Right renal pelvis (tissue), 4 donors: ENCODE data around the gene CAPNS2. TPM values are rescaled to one million over a fixed set of nuclear protein-coding genes. Genes with fewer than 3 reads are reported as not detected.
A peak's percentile ranks its signal among the peaks of the same experiment; 100 is the strongest.

Experiments
- DNase-seq, 4 donors: peaks; one replicate each; pipeline ENCODE4 v3.0.0-alpha.2; 2013; ENCODE audit warnings: low read depth in 4 of 4, low spot score in 3 of 4, missing footprints in 1 of 4
- polyA plus RNA-seq, 4 donors: library from polyadenylated mRNA; unstranded; fragments of 120-200 nt; gene quantifications; one replicate each; pipeline ENCODE4 v1.2.1, GENCODE V29; 2013; ENCODE audit not compliant: insufficient read length in 4 of 4

CAPNS2 gene
- polyA plus RNA-seq: under 1 TPM in 1 of 4 donors, not detected in 3; 0.21 TPM

GRCh38 chr16:55566432-55567175, at the start of gene CAPNS2:
CAPNS2 (plus strand) TSS chr16:55566684; CDS start chr16:55566757, 73 bp downstream.
- no peak for DNase-seq

GRCh38 chr16:55521792-55522191, 44.7 kb upstream of the CAPNS2 start:
- no peak for DNase-seq

- DNase-seq: no peak
Measured at GRCh38 chr16:55526441-55526840, 40.0 kb upstream of the CAPNS2 start.

GRCh38 chr16:55527885-55528284, 38.6 kb upstream of the CAPNS2 start:
- no peak for DNase-seq

- DNase-seq: no peak
Measured at GRCh38 chr16:55529018-55529417, 37.5 kb upstream of the CAPNS2 start.

- no peak for DNase-seq
Measured at GRCh38 chr16:55530316-55530856, 36.1 kb upstream of the CAPNS2 start.

- DNase-seq: no peak
Measured at GRCh38 chr16:55532227-55532626, 34.3 kb upstream of the CAPNS2 start.

GRCh38 chr16:55534756-55535155, 31.7 kb upstream of the CAPNS2 start:
- DNase-seq: no peak

- no peak for DNase-seq
Measured at GRCh38 chr16:55539049-55539448, 27.4 kb upstream of the CAPNS2 start.

- no peak for DNase-seq
Measured at GRCh38 chr16:55539488-55539887, 27.0 kb upstream of the CAPNS2 start.

- DNase-seq: no peak
Measured at GRCh38 chr16:55540221-55540620, 26.3 kb upstream of the CAPNS2 start.

GRCh38 chr16:55542459-55543082, 23.9 kb upstream of the CAPNS2 start:
- DNase-seq: no peak

- DNase-seq: peak in 3 of 4 donors; percentile 8 to 22 (median 22)
Measured at GRCh38 chr16:55543472-55543871, 23.0 kb upstream of the CAPNS2 start.

- DNase-seq: no peak
Measured at GRCh38 chr16:55552621-55553020, 13.9 kb upstream of the CAPNS2 start.

- no peak for DNase-seq
Measured at GRCh38 chr16:55555436-55555835, 11.0 kb upstream of the CAPNS2 start.

GRCh38 chr16:55557186-55557585, 9.3 kb upstream of the CAPNS2 start:
- no peak for DNase-seq

GRCh38 chr16:55559233-55559632, 7.3 kb upstream of the CAPNS2 start:
- DNase-seq: no peak

- DNase-seq: no peak
Measured at GRCh38 chr16:55559933-55560516, 6.5 kb upstream of the CAPNS2 start.

GRCh38 chr16:55561319-55561848, 5.1 kb upstream of the CAPNS2 start:
- DNase-seq: no peak

- DNase-seq: no peak
Measured at GRCh38 chr16:55562936-55563335, 3.5 kb upstream of the CAPNS2 start.

- no peak for DNase-seq
Measured at GRCh38 chr16:55563797-55564196, 2.7 kb upstream of the CAPNS2 start.
